T47D (cell line): ENCODE results near the gene TOMM70.

Experiments
- DNase-seq, 2 experiments: peaks; one replicate each; pipeline versions ENCODE4 v3.0.0 to v3.0.0-alpha.2; 2011 to 2012; ENCODE audit warnings: low read depth in 1 of 2, low spot score in 1 of 2
- JUND ChIP-seq: IDR thresholded peaks from 2 replicates; pipeline ENCODE4 v1.6.1; 2012; ENCODE audit warnings: low read depth
- in situ Hi-C: cut with HindIII; loops from 2 replicates; pipeline ENCODE4 v1.10.0; 2016; ENCODE audit warnings: low sequenced_read_pairs, low pct_unique_long_range_greater_than_20kb

The TOMM70 gene

DNA sequence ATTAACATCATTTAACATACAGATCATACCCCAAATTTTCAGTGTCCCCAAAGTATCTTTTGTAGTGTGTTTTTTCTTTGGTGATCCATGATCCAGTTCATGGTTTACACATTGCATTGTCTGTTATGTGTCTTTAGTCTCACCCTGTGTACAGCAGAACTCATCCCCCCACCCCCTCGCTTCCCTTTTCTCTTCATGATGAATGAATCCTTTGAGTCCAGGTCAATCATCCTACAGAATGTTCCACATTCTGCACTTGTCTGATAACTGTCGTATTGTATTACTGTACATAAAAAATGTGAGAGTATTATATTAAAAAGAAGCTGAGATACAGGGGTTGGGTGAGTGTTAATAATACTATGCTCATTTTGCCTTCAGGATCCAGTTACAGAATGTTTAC lies 80.9 kb downstream of the TOMM70 start:
- TF ChIP-seq JUND = no peak
- DNase-seq = no peak
- in situ Hi-C loops = no loop called here

DNA sequence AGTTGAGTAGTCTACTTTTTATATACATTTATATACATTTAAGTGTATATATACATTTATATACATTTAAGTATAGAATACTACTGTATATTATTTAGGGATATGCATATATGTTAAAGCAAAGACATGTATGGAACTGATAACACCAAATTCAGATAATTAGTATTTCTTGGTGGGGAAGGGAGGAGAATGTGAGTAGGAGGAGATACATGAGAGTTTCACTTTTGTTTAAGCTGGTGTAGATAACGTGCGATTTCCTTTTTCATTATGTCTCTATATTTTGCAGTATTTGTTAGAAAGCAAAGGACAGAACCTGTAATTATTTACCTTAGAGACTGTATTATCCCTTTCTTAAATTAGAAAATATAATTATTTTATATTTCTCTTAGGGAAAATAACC lies 83.0 kb downstream of the TOMM70 start:
- TF ChIP-seq JUND = no peak
- in situ Hi-C loops = no loop called here
- no peak for DNase-seq

DNA sequence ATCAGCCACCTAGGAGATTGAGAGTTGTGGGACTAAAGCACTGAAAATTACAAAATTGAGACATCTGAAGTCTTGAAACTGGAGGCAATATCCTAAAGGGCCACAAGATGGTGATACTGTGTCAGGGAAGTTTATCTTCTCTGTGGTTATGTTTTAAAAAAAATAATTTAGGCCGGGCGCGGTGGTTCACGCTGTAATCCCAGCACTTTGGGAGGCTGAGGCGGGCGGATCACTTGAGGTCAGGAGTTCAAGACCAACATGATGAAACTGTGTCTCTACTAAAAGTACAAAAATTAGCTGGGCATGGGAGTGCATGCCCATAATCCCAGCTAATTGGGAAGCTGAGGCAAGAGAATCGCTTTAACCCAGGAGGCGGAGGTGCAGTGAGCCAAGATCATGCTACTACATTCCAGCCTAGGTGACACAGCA lies 84.2 kb downstream of the TOMM70 start:
- DNase-seq = peak in 1 of 2 experiments; percentile 57
- in situ Hi-C loops = no loop called here

More for the DNA sequence above, 84.2 kb downstream of the TOMM70 start:
- no peak for TF ChIP-seq JUND
